HepG2 (cell line): ENCODE data around the gene THADA. TPM values are rescaled to one million over a fixed set of nuclear protein-coding genes. Genes with fewer than 3 reads are reported as not detected.

ENCODE experiments used
- DMAP1 ChIP-seq: IDR thresholded peaks from 2 replicates; pipeline ENCODE4 v1.6.1; 2016
- HDAC2 ChIP-seq: sonication (generic); formaldehyde crosslinking; IDR thresholded peaks from 2 replicates; pipeline ENCODE4 v1.4.0; 2020; ENCODE audit warnings: missing genetic modification reagents
- HOXA9 ChIP-seq: sonication (generic); formaldehyde crosslinking; IDR thresholded peaks from 2 replicates; pipeline ENCODE4 v1.8.1; 2022; ENCODE audit warnings: missing genetic modification reagents, mild to moderate bottlenecking, moderate library complexity, borderline replicate concordance
- KDM1A ChIP-seq: IDR thresholded peaks from 2 replicates; pipeline ENCODE4 v1.6.1; 2016; ENCODE audit warnings: missing compliant biosample characterization
- MTA1 ChIP-seq: sonication (generic); formaldehyde crosslinking; IDR thresholded peaks from 2 replicates; pipeline ENCODE4 v1.4.0; 2020; ENCODE audit warnings: missing genetic modification reagents, mild to moderate bottlenecking, borderline replicate concordance
- MTA3 ChIP-seq: sonication (generic); formaldehyde crosslinking; IDR thresholded peaks from 2 replicates; pipeline ENCODE4 v1.4.0; 2020; ENCODE audit warnings: missing genetic modification reagents
- NPAS2 ChIP-seq: sonication (generic); formaldehyde crosslinking; IDR thresholded peaks from 2 replicates; pipeline ENCODE4 v1.8.0; 2022; ENCODE audit warnings: mild to moderate bottlenecking, missing genetic modification reagents, borderline replicate concordance
- NR2F2 ChIP-seq: IDR thresholded peaks from 2 replicates; pipeline ENCODE4 v1.6.1; 2012; ENCODE audit warnings: low read depth, inconsistent platforms, borderline replicate concordance
- RARA ChIP-seq: IDR thresholded peaks from 2 replicates; pipeline ENCODE4 v1.6.1; 2016; ENCODE audit warnings: missing genetic modification reagents, missing compliant biosample characterization
- SP4 ChIP-seq: sonication (generic); formaldehyde crosslinking; IDR thresholded peaks from 2 replicates; pipeline ENCODE4 v1.8.1; 2023; ENCODE audit warnings: mild to moderate bottlenecking, missing genetic modification reagents
- TCF7L2 ChIP-seq: IDR thresholded peaks from 2 replicates; pipeline ENCODE4 v1.6.1; 2011; ENCODE audit warnings: mild to moderate bottlenecking, low read depth, low read length, moderate library complexity
- ZKSCAN1 ChIP-seq: fragments of 150-350 bp; IDR thresholded peaks from 2 replicates; pipeline ENCODE4 v1.6.1; 2014; ENCODE audit warnings: low read length
- ZNF318 ChIP-seq: sonication (generic); formaldehyde crosslinking; IDR thresholded peaks from 2 replicates; pipeline ENCODE4 v1.4.0; 2020; ENCODE audit warnings: mild to moderate bottlenecking, missing genetic modification reagents
- ZNF44 ChIP-seq: sonication (generic); formaldehyde crosslinking; IDR thresholded peaks from 2 replicates; pipeline ENCODE4 v1.5.1; 2020; ENCODE audit warnings: mild to moderate bottlenecking, missing genetic modification reagents
- ZXDC ChIP-seq: sonication (generic); formaldehyde crosslinking; IDR thresholded peaks from 2 replicates; pipeline ENCODE4 v1.5.0; 2020; ENCODE audit warnings: mild to moderate bottlenecking, missing genetic modification reagents
- polyA plus RNA-seq, 8 experiments: library from polyadenylated mRNA; depleted of rRNA in 3 of 8; stranded (reverse) in 7 of 8; unstranded in 1 of 8; fragments of >200 nt; fragmentation: Illumina TruSeq in 4 of 8; extraction: Trizol in 4 of 8; gene quantifications; 2 replicates each; pipeline versions ENCODE4 v1.2.1 to v1.2.3, GENCODE V29; 2011 to 2016; ENCODE audit warnings: low read depth in 4 of 8, missing spikeins in 1 of 8, mixed read lengths in 1 of 8; ENCODE audit not compliant: insufficient read depth in 1 of 8
- total RNA-seq, 5 experiments: library from RNA; depleted of rRNA; stranded (reverse); fragments of >200 nt; fragmentation: Illumina TruSeq; extraction: Trizol; gene quantifications; 2 replicates each; pipeline ENCODE4 v1.2.3, GENCODE V29; 2016; ENCODE audit warnings: low read depth in 1 of 5

THADA gene
- total and polyA plus RNA-seq, 2 of the 13 experiments (the other 11 are each of a cell fraction or from before 2014, with no cell fraction given), result 12.7 to 21.7 TPM

- TF ChIP-seq RARA (CRISPR knock-in tag) (peak; percentile 45; the same call in 1 of the 2 replicates), ZKSCAN1 (no peak), SP4 (CRISPR knock-in tag) (peak; percentile 76), HDAC2 (CRISPR knock-in tag) (peak; percentile 75), ZNF44 (CRISPR knock-in tag) (peak; percentile 75), NPAS2 (CRISPR knock-in tag) (no peak), NR2F2 (no peak), MTA1 (peak; percentile 17; the same call in 1 of the 2 replicates), MTA3 (CRISPR knock-in tag) (no peak; the same call in 1 of the 2 replicates), KDM1A (0 out of 2 replicates have a peak, but pooled peaks have one; percentile 7), ZXDC (CRISPR knock-in tag) (no peak; the same call in none of the 2 replicates), ZNF318 (CRISPR knock-in tag) (0 out of 2 replicates have a peak, but pooled peaks have one; percentile 16), DMAP1 (peak; percentile 79; the same call in 1 of the 2 replicates), HOXA9 (peak; percentile 85; the same call in 1 of the 2 replicates), TCF7L2 (no peak)
These were observed 376.2 kb downstream of the THADA start (continued) for GRCh38 chr2:43219383-43220228.
